HK-2 (cell line): ENCODE data around the gene SUPT4H1.
"Not testable (repeated sequence)": the region's sequence is repeated elsewhere in the genome, so short reads cannot be mapped to it uniquely, and the experiment has no call there.

ENCODE experiments used
- DNase-seq: peaks from one replicate; pipeline ENCODE4 v3.0.0-alpha.2; 2018; ENCODE audit not compliant: unreplicated experiment

SUPT4H1 gene

DNA sequence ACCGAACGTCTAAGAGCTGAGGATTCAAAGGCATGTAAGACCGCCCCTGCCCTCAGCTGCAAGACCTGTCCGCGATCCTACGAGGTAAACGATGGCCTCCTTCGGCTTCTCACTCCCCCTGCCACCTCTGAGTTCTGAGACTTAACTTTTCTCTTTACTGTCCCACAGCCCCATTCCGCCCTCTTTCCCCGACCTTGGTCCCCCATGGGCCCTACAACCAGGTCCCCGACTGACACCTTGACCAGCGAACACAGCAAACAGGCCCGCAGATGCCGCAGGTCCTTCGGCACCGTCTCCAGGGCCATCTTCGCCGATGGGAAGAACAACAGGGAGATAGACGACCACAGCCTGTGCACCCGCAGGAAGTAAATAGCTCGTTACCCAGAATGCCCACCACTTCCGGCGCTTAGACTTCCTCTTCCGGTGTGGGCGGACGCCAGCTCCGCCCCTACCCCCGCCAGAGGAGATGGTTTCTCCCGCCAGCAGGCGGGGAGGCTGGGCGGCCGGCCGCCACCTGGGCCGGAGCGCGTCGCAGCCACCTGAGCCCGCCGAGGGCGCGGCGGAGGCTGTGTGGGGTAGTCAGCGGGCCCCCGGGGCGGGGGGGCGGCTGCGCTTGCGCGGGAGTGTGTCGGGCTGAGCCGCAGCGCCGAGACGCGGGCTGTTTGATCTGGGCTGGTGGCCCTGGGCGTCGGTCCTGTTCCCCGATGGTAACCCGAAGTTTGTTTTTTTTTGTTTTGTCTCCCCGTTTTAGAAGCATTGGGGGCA lies at the start of gene SUPT4H1:
TSS of gene SUPT4H1 (minus strand) at position 371 of the 765 bp plus-strand sequence. CDS start at position 305, 66 bp downstream.
- DNase-seq, result peak; percentile 93

DNA sequence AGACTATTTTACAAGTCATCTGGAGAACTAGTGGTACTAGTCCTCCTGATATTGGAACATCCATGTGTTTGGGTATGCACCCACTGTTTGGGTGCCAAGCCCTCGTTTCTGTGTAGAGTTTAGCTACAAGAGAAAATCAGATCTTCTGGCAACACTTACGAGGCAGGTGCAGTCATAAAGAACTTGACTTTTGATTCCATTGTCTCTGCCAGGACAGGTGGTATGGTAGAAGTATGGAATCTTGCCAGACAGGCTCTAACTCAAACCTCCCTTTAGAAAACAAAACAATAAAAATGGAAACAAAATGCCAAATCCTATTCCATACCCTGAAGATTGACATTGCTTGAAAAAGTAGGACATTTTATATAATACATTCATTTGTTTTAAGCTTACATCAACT lies 49.3 kb upstream of the SUPT4H1 start:
- DNase-seq, result no peak

DNA sequence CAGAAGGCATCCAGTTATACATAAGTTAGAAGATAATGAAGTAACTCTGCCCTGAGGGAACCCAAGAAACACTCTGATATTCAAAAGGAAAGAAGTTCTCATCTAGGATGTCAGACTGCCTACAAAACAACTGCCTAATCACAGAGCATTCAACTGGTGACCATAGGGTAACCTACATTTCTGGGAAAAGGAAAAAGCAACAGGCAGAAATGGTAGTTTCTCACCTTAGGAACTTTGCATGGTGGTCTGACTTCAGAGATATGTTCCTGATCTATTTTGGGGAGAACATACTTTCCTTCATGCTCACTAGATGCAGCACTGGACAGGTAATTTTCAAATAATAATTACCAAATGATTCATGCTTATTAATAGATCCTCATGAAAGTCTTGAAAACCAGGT lies 48.8 kb upstream of the SUPT4H1 start:
- DNase-seq, result no peak

DNA sequence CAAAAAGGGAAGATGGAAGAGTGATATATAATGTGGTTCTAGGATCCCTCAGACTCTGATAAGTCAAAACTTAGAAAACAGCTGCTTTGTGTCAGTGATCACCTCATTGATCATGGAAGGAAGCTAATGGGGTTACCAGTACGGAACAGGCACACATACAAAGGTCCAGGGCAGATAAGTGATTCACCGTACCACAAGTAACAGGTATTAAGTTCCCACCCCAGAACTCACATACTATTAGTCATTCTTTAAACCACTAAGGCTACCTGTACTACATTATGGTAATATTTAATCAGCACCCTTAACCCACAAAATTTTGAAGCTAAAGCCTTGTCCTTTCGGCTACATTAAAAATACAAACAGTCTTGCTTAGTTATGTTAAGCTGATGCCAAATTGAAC lies 48.0 kb upstream of the SUPT4H1 start:
- DNase-seq, result no peak

DNA sequence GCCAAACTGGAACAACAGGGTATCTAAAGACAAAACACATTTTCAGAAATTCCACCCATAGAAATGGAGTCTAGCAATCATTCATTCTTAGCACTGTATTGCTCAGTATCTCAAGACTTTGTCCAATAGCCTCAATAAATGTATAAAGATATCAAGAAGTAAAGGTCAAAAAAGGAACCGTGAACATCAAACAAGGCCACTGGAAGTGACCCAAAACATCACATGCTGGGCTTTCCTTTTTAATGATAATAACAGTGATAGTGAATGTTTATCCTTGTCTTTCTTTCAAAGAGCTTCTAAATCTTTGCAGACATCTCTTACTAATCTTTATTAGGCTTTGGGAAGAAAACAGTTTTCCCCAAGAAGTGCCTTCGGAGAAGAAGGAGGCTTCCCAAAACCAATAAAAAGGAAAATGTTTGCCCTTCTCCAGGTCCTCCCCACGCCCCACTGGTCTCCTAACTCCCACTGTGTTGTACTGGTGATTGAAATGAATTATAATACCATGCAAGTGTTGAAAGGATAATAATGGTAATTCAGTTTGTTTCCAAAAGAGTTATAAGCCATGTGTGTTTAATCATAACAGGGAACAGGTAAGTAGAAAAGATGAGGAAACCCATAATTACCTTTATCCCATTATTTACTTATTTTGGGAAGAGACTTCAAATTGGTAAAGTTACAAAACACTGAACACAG lies 46.7 kb upstream of the SUPT4H1 start:
- no peak for DNase-seq

DNA sequence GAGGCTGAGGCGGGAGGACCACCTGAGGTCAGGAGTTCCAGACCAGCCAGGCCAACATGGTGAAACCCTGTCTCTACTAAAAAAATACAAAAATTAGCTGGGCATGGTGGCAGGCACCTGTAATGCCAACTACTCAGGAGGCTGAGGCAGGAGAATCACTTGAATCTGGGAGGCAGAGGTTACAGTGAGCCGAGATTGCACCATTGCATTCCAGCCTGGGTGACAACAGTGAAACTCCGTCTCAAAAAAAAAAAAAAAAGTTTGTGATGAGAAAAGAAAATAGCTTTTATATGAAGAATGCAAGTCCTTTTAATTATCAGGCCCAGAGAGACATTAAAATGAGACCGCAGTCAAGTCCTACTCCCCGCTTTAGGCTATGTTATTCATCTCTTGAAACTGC lies 45.4 kb upstream of the SUPT4H1 start:
- not testable (repeated sequence) for DNase-seq

DNA sequence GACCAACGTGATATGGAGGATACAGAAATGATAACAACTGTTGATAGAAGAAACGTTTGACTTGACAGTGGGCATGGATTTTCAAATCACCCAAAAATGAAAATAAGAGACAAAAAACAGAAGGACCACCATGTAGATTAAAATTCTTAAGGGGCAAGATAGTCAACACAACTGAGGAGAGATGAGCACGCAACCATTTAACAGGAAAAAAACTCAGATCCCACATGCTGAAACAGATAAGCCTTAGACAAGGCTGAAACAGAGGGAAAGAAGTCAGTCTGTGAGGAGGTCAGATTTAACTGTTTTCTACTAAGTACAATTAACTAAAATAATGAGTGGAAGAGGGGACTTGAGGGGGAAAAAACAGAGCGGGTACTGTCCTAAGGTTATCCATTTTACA lies 44.2 kb upstream of the SUPT4H1 start:
- DNase-seq, result no peak

DNA sequence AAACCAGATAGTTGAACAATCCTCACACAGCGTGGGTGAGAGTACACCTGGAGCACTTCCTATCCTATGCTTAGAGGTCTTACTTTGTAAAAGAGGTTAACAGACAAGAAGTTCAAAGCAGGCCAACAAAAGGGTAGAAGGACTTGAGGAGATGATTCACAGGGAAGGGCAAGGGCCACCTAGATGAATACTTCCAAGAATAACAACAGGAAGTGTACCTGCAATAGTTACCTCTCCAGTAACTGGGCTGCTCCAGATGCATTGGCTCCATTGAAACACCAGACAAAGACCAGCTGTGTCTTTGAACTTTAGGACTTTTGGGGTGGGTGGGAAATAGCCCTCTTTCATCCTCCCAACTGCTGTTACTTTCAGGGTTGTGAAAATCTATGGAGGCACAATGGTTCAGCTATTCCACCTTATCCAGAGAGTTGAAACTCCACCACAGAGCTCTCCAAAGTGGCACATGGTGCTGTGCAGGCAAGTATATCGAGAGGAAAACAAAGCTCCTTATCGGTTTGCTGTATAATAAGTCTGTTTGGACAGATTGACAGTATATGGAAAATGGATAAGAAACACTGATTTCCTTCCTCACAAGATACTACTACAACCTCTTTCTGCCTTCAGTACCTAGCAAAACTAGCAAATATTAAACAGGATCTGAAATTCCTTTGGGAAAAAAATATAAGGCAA lies 42.7 kb upstream of the SUPT4H1 start:
- no peak for DNase-seq

DNA sequence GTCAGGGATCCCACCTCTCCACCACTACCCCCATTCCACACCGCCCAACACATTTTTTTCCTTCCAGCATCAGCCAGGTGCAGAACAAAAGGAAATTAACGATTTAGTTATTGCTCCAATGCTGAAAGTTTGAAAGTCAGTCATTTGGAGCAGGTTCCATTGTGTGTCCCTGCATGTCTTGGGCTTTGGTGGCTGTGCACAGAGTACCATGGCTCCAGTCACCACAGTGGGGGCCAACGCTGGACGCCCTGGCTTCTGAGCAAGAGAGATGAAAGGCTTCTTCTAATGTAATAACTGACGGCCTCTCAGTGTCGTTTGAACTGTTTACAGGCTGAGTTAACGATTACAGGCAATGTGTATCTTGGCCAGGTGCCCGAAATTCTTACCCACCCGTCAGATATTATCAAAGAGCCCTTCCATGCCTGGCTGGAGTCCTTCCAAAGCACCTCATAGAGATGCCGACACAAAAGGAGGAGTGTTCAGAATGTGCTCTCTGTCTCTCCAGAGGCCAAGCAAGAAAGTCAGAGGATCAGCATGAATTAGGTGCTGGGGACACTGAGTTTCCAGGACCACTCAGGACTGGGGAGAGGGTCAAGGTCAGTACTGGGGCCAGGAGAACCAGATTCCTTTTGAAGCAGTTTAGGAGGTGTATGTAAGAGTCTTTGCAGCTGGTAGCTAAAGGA lies 39.4 kb upstream of the SUPT4H1 start:
- DNase-seq, result peak; percentile 79

DNA sequence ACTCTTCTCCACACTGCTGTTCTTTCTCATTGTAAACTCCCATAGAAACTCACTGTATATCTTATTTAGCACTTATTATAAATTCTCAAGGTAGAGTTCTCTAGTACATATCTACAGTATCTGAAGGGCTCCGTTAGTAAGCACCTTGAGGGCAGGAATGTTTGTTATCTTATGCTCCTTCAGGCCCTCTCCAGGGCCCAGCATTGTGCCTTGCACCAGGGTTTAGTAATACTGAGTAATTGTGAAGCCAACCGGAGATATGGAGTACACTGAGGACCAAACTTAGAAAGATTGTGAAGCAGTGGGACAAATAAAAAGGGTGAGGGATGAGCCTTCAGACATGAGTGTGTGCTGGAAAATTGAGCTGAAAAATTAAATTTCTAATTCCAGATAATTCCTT lies 38.9 kb upstream of the SUPT4H1 start:
- DNase-seq, result no peak

DNA sequence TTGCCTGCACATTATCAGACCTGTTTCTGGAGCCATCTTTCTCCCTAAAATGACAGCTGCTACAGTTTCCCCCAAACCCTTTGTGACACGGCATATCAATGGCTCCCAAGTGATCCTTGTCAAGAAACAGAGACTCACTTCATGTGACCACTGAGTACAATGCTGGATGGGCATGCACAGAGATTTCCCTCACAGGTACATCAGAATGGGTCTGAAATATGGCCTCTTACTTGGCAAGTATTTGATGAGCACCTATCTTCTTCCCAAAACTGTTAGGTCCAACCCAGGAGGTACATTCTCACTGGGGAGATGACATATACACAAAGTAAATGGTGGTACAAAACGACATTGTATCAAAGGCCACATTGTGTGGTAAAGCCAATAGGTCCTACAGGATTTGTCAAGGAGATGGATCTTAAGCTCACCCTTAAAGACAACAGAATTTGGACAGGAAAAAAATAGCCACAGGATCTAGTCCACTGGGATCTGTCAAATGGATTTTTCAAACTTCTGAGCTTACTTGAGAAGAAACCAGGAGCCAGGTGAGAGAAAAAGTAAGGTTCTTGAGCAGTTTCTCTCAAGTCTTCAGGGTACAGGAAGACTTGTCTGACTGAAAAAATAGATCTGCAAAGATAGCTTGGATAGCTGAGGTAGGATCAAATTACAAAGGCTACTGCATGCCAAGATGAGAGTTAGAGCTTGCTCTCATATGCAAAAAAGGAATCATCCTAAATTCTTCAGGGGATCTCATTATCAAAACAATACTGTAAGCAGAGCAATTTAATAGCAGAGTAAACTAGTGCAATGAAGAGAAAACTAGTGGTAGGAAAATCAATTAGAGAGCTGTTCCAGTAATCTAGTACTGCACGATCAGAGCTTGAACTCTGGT lies 36.5 kb upstream of the SUPT4H1 start:
- DNase-seq, result no peak

DNA sequence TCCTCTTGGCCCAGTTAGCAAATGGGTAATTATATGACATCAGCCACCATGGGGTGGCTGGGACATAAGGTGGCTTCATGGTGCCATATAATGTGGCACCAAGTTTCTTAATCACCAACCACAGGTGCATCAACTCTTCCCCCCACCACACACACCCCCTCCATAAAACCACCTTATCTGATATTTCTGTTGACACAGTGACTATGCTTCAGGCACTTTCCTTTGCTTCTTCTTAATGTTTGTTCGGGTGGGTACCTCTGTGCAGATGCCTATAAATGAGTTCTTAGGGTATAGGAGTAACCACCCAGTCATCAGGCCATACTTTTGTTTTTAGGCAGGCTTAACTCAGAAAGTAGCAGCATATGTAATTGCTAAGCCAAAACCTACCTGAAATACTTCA lies 35.8 kb upstream of the SUPT4H1 start:
- no peak for DNase-seq

DNA sequence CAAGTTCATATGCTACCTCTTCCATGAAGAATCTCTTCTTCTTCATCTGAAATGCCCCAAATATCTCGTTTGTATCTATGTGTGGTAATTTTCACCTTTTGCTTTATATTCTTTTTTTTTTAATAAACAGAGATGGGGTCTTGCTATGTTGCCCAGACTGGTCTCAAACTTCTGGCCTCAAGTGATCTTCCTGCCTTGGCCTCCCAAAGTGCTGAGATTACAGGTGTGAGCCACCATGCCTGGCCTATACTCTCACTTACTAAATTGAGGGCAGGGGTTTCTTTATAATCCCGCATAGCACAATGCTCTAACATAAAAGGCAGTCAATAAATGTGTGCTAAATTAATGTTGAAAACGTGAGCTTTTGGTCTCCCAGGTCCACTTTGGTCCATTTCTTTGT lies 34.7 kb upstream of the SUPT4H1 start:
- no peak for DNase-seq

DNA sequence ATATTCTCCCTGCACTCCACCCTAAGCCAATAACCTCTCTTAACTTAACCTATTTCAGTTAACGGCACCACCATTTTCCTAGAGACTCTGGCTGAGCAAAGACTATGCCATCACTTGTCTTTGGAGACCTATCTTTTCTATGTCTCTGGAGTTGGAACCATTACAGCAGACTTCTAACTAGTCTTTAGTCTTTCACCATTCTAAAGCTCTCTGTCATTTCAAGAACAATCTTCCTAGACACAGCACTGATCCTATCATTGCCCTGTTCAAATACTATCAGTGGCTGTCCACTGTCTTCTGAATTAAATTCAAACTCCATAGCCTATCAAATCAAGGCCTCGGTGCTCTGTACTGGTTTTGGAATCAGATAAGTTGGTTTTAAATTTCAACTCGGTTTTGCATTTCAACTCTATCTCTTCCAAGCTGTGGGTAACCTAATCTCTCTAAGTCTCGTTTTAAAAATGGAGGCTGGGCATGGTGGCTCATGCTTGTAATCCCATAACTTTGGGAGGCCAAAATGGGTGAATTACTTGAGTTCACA lies 33.4 kb upstream of the SUPT4H1 start:
- DNase-seq, result no peak

DNA sequence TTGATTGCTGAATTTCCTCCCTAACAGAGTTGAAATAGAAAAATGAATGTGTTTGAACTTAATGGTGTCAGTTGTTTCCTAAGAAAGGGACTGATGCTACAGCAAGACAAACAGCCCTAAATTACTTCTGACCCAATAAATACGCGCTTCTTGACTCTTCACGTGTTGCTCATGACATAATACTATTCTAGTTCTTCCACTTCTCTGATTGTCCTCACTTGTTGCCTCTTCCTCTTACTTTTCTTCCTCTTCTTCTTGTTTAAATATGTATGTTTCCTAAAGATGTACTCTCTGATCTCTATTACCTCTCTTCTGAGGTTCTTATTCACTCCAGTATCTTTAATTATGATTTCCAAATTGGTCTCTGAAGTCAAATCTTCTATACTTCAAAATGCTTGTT lies 32.9 kb upstream of the SUPT4H1 start:
- DNase-seq, result no peak

DNA sequence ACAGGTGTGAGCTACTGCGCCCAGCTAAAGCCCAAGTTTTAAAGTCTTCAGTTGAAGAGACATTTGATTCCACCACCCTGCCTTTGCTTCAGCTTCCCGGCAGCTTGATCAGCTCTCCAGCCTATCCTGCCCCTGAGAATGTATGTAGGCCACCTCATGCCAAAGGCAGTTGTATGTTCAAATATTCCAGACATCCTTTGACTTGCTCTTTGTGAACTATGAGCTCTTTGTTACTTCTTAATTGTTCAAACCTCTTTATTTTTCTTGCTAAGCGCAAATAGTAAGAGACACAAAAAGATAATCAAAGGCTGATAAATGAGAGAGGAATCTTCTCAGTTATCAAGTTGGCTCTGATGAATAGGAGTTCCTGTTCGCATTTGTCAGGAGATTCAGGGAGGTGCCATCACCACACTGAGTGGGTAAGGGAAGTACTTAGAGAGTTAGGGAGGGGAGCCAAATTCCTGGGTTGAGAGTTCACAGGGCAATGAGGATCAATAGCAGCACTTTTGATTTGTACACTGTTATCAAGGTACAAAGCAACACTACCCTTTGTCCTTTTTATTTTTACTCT lies 32.0 kb upstream of the SUPT4H1 start:
- DNase-seq, result no peak

DNA sequence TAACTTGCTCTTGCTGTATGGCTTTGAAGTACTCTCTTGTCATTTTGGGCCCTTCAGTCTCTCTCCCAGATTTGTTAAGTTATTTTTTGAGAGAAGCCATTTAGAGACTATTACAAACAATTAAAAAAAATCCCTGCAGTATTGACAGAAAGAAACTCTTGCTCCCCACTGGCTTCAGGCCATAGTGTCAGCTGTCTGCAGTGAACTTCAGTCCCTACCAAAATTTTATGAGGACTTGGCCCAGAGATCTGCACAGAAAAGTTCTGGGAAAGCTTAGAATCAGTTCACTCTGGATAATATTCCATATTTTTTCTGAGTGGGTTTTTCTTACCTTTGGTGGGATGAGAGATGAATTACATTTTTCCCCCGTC lies 30.9 kb upstream of the SUPT4H1 start:
- DNase-seq, result no peak

DNA sequence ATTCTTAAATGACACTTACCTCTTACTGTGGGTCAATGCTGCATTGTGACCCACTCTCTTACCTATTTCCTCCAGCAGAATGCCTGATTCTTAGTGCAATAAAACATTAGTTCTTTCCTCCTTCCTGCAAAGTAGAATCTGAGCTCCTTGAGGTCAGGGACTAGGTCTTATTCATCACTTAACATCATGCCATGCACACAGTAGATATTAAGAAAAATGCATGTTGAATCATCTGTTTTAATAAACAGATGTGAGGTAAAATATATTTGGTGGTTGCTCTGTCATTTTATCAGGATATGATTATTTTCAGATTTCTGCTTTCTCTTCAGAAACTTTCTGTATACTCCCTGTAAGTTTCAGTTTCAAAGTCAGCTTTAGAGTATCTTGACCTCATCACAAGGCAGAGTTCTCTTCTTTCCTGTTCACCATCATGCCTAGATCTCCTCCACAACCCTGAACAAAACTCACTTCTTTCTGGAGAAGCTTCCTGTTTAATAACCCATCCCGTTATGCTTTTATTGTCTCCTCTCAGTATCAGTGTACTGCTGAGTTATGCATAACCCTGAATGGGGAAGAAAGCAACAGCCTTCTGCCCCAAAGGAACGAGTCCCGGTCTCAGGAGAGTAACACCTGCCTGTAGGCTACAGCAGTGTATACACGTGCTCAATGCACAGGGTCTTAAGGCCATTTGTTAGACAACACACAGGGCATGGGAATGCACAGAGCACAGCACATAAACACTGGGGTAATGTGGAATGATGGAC lies 30.3 kb upstream of the SUPT4H1 start:
- no peak for DNase-seq

DNA sequence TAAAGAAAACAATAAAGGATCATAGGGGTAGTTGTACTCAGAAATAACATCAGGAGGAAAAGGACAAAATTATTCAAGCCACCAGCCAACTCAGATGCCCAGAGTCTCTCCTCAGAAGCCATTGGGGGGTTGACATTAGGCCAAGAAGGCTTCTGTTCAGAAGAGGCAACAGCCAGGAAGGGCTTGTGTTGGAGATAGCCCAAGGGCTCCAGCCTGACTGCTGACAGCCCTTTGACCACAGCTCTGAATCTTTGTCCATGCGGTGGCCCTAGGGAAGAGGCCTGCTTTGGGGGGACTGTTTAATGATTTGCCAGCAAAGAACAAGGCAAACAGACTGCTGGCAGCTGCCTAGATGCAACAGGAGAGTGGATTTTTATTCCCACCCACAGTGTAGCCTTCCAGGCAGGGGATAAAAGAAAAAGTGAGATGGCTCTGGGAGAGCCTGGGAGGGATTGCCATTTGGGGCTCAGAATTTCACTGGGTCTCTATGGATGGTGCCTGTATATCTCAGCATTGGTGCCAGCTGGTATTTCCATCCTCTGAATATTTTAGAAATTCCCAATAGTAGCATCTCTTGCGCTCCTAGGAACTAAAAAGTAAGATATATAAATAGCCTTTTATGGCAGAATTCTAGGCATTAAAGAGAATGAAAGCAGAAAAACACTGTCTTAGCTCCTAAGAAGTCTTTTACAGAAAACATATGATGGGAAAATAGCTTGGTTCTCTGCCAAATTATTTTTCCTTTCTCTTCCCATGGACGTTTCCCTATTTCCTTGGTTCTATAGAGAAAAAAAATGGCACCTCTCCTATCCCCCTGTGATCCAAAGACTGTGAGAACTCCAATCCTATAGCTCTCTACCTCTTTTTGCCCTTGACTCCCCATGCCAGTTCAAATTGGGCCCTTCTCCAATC lies 29.4 kb upstream of the SUPT4H1 start:
- peak; percentile 54 for DNase-seq
